Panc1 (cell line): ENCODE results near the gene GPR180. TPM values are rescaled to one million over a fixed set of nuclear protein-coding genes. Genes with fewer than 3 reads are reported as not detected.

Experiments used
- ATAC-seq: fragments of 200-7000 bp; cut with Tn5 transposase; 2 replicates; pipeline ENCODE4 v1.9.1; 2020; ENCODE audit warnings: mild to moderate bottlenecking, moderate library complexity
- BruUV-seq: library from RNA; stranded (reverse); fragments of 400-500 nt; replicated peaks from 2 replicates; lab custom pipeline; 2021; lab: Mats Ljungman, UMichigan
- CTCF ChIA-PET: fragments of 300-600 bp; sonication (Branson Sonifier 250); formaldehyde crosslinking; loops from one replicate; lab custom pipeline; 2022; ENCODE audit warnings: antibody characterized with exemption; lab: Charles Lee
- POLR2A ChIA-PET: fragments of 300-600 bp; sonication (Branson Sonifier 250); formaldehyde crosslinking; loops from one replicate; lab custom pipeline; 2022; ENCODE audit warnings: antibody characterized with exemption; lab: Charles Lee
- DNase-seq: peaks from one replicate; pipeline ENCODE4 v3.0.0-alpha.2; 2010; ENCODE audit warnings: low read depth, low spot score
- H3K27ac ChIP-seq: 2 replicates; pipeline ENCODE4 v1.5.1; 2011; ENCODE audit warnings: mild to moderate bottlenecking, low read length, inconsistent platforms
- H3K27me3 ChIP-seq: fragments of 200-500 bp; sonication (Bioruptor generic); 2 replicates; pipeline ENCODE4 v1.6.0; 2014; ENCODE audit warnings: low read length, inconsistent platforms; ENCODE audit not compliant: control insufficient read depth, insufficient read depth
- H3K36me3 ChIP-seq: fragments of 200-500 bp; sonication (Bioruptor generic); 2 replicates; pipeline ENCODE4 v1.5.1; 2014; ENCODE audit warnings: inconsistent platforms, mild to moderate bottlenecking, low read length, moderate library complexity; ENCODE audit not compliant: control insufficient read depth, insufficient read depth
- H3K4me1 ChIP-seq: 2 replicates; pipeline ENCODE4 v1.5.1; 2011; ENCODE audit warnings: inconsistent platforms, mild to moderate bottlenecking, low read length, moderate library complexity; ENCODE audit not compliant: control insufficient read depth, insufficient read depth
- H3K4me3 ChIP-seq, 2 experiments: 2 replicates each; pipeline ENCODE4 v1.5.1; 2011 to 2012; ENCODE audit warnings: low read depth in 2 of 2, low read length in 2 of 2, mild to moderate bottlenecking in 2 of 2, inconsistent platforms in 1 of 2, moderate library complexity in 1 of 2
- H3K9me3 ChIP-seq: fragments of 200-500 bp; sonication (Bioruptor generic); 2 replicates; pipeline ENCODE4 v1.5.1; 2014; ENCODE audit warnings: low read depth, mild to moderate bottlenecking, inconsistent platforms, low read length, moderate library complexity; ENCODE audit not compliant: control insufficient read depth, insufficient read depth
- POLR2AphosphoS5 ChIP-seq: IDR thresholded peaks from 2 replicates; pipeline ENCODE4 v1.6.1; 2012; ENCODE audit warnings: mild to moderate bottlenecking, low read depth, low read length, moderate library complexity
- REST ChIP-seq, 2 experiments: IDR thresholded peaks; 2 replicates each; pipeline ENCODE4 v1.6.1; 2011 to 2012; ENCODE audit warnings: low read depth in 2 of 2, control low read depth in 1 of 2, low read length in 1 of 2, mild to moderate bottlenecking in 1 of 2, moderate library complexity in 1 of 2; ENCODE audit not compliant: insufficient read depth in 1 of 2
- SIN3A ChIP-seq: IDR thresholded peaks from 2 replicates; pipeline ENCODE4 v1.6.1; 2012; ENCODE audit warnings: low read depth, mild to moderate bottlenecking, low read length, moderate library complexity, borderline replicate concordance; ENCODE audit not compliant: insufficient read depth
- TCF7L2 ChIP-seq: IDR thresholded peaks from 2 replicates; pipeline ENCODE4 v1.6.1; 2011; ENCODE audit warnings: mild to moderate bottlenecking, low read depth, low read length, inconsistent platforms
- in situ Hi-C: cut with HindIII; loops from 2 replicates; pipeline ENCODE4 v1.10.0; 2016; ENCODE audit warnings: low sequenced_read_pairs, low pct_unique_long_range_greater_than_20kb
- intact Hi-C: fragments of 100-400 bp; cut with micrococcal nuclease; formaldehyde crosslinking; loops from one replicate; pipeline ENCODE4 v1.10.0; 2022; ENCODE audit not compliant: unreplicated experiment
- total RNA-seq: library from RNA; stranded (reverse); gene quantifications from one replicate; pipeline ENCODE4 v1.2.1, GENCODE V29; 2021; ENCODE audit not compliant: unreplicated experiment
- TF ChIP-seq, protein P1 (sequence below): fragments of 450-650 bp; IDR thresholded peaks from 2 replicates; pipeline ENCODE4 v1.5.1; 2017; ENCODE audit warnings: mild to moderate bottlenecking

GPR180 gene
- total RNA-seq, 1 experiment from 2014 or later: 7.1 TPM

DNA sequence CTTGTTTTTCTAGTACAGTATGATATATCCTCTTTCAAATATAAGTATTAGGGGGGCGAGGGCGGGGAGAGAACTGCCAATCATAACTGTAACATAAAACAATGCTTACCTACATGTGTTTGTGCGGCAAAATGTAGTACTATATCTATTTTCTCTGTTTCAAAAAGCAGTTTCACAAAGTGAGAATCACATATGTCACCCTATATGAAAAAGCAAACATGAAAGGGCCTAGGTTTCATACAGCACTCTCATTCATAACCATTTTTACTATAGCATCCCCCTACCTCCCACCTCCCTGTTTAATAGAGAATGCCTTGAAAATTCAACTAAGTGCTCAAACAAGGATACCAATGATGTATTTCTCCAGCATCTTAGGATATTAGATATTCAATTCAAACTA is 10.9 kb upstream of the GPR180 start:
- Histone ChIP-seq H3K27ac (no peak overlapping the region), H3K4me3 (no peak overlapping the region), H3K36me3 (peaks cover 3% of the 10 kb centered on the region), H3K4me1 (peaks cover 7% of the 10 kb centered on the region), H3K9me3 (no peaks in the 10 kb centered on the region), H3K27me3 (no peaks in the 10 kb centered on the region)
- ATAC-seq (no peak), DNase-seq (no peak)
- in situ Hi-C loops: no loop called here
- CTCF ChIA-PET: no interaction called here
- intact Hi-C loops: no loop called here
- no TSS peak for BruUV-seq
- POLR2A ChIA-PET: no interaction called here
- TF ChIP-seq SIN3A (no peak), POLR2AphosphoS5 (no peak)

- in situ Hi-C loops: no loop called here
- H3K9me3 ChIP-seq: no peaks in the 10 kb centered on the region
- peaks cover 3% of the 10 kb centered on the region for H3K36me3 ChIP-seq
- peak overlapping the region; percentile 80 to 89 for H3K4me3 ChIP-seq
- TF ChIP-seq, protein P1, sequence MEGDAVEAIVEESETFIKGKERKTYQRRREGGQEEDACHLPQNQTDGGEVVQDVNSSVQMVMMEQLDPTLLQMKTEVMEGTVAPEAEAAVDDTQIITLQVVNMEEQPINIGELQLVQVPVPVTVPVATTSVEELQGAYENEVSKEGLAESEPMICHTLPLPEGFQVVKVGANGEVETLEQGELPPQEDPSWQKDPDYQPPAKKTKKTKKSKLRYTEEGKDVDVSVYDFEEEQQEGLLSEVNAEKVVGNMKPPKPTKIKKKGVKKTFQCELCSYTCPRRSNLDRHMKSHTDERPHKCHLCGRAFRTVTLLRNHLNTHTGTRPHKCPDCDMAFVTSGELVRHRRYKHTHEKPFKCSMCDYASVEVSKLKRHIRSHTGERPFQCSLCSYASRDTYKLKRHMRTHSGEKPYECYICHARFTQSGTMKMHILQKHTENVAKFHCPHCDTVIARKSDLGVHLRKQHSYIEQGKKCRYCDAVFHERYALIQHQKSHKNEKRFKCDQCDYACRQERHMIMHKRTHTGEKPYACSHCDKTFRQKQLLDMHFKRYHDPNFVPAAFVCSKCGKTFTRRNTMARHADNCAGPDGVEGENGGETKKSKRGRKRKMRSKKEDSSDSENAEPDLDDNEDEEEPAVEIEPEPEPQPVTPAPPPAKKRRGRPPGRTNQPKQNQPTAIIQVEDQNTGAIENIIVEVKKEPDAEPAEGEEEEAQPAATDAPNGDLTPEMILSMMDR: no peak
- TF ChIP-seq SIN3A: no peak
- no peak for TF ChIP-seq REST (IDR thresholded peaks at IDR 0.05; ENCODE audit: insufficient read depth in 1 of 2, low read depth in 2 of 2, low read length in 1 of 2)
- no peak for TF ChIP-seq TCF7L2
- no peak for TF ChIP-seq POLR2AphosphoS5
- ChIA-PET POLR2A (interaction anchor here (0.5 kb wide), 1 partner anchor 9 kb away, joined by 11 read pairs; no protein-coding TSS in a partner anchor), CTCF (no interaction called here)
- ATAC-seq: peak; percentile 69
- H3K4me1 ChIP-seq: peaks cover 7% of the 10 kb centered on the region
- BruUV-seq: TSS peak; percentile 79
- DNase-seq: no peak
- intact Hi-C loops: no loop called here
- peak overlapping the region; percentile 84 for H3K27ac ChIP-seq
- no peaks in the 10 kb centered on the region for H3K27me3 ChIP-seq
These were observed 6.4 kb upstream of the GPR180 start for GRCh38 chr13:94595001-94595949.
